Nephron progenitor cell (in vitro differentiated cells): ENCODE results near the gene B4GALNT4.
A peak's percentile ranks its signal among the peaks of the same experiment; 100 is the strongest.
"Not testable (repeated sequence)": the region's sequence is repeated elsewhere in the genome, so short reads cannot be mapped to it uniquely, and the experiment has no call there.

Experiments used
- DNase-seq: peaks from one replicate; pipeline ENCODE4 v3.0.0; 2021
- H3K27ac Mint-ChIP-seq: 2 replicates; pipeline ENCODE4 v1.8.0; 2021; ENCODE audit warnings: mild to moderate bottlenecking, moderate library complexity, mixed read lengths
- H3K27me3 Mint-ChIP-seq: 2 replicates; pipeline ENCODE4 v1.8.0; 2021; ENCODE audit warnings: mild to moderate bottlenecking, low read depth, mixed read lengths; ENCODE audit not compliant: poor library complexity
- H3K36me3 Mint-ChIP-seq: 2 replicates; pipeline ENCODE4 v1.8.0; 2021; ENCODE audit warnings: low read depth, mixed read lengths
- H3K4me1 Mint-ChIP-seq: 2 replicates; pipeline ENCODE4 v1.8.0; 2021; ENCODE audit warnings: mixed read lengths
- H3K4me3 Mint-ChIP-seq: 2 replicates; pipeline ENCODE4 v1.8.0; 2021; ENCODE audit warnings: mild to moderate bottlenecking, moderate library complexity, mixed read lengths
- H3K9me3 Mint-ChIP-seq: 2 replicates; pipeline ENCODE4 v1.8.0; 2021; ENCODE audit warnings: mild to moderate bottlenecking, moderate library complexity, mixed read lengths
- TF ChIP-seq, protein P1 (sequence below): fragments of 200-600 bp; sonication (generic); IDR thresholded peaks from 2 replicates; pipeline ENCODE4 v1.5.0; 2021; ENCODE audit warnings: antibody characterized with exemption

B4GALNT4 gene

DNA sequence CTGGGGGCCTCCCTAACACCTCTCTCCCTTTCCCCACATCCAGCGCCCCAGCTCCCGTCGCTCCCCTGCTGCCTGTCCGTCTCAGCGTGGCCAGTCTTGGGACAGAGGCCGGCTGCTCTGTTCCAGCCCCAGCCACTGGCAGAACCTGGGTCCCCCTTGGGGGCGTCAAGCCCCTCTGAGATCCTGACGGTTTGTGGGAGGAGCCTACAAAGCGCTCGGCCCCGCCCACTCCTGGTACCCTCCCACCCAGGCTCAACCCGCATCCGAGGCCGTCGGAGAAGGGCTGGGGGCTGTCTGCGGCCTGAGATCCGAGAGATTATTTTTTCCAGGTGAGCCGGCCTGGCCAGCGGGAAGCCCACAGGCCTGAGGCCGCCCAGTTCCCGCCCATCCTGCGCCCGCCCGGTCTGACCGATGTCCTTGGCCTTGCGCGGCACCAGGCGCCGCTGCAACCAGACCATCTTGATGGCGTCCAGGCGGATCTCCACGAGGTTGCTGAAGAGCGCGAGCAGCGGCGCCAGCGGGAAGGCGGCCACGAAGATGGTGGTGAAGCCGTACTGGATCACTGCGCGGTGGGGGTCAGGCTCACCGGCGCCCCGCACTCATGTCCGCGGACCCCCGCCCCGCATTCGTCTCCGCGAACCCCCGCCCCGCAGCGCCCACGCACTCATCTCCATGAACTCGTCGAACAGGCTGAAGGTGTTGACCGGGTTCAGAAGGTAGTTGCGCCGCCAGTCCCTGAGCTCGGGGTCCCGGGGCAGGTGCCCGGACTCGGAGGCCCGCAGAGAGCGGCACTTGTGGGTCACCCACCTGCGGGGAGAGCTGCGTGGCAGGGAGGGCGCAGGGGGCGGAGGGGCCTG lies 51.0 kb downstream of the B4GALNT4 start:
- DNase-seq, result peak; percentile 6
- H3K9me3 Mint-ChIP-seq, result peaks cover 10% of the 10 kb centered on the region
- no peak overlapping the region for H3K4me3 Mint-ChIP-seq
- TF ChIP-seq, protein P1, sequence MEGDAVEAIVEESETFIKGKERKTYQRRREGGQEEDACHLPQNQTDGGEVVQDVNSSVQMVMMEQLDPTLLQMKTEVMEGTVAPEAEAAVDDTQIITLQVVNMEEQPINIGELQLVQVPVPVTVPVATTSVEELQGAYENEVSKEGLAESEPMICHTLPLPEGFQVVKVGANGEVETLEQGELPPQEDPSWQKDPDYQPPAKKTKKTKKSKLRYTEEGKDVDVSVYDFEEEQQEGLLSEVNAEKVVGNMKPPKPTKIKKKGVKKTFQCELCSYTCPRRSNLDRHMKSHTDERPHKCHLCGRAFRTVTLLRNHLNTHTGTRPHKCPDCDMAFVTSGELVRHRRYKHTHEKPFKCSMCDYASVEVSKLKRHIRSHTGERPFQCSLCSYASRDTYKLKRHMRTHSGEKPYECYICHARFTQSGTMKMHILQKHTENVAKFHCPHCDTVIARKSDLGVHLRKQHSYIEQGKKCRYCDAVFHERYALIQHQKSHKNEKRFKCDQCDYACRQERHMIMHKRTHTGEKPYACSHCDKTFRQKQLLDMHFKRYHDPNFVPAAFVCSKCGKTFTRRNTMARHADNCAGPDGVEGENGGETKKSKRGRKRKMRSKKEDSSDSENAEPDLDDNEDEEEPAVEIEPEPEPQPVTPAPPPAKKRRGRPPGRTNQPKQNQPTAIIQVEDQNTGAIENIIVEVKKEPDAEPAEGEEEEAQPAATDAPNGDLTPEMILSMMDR, result no peak
- no peak overlapping the region for H3K27ac Mint-ChIP-seq
- no peaks in the 10 kb centered on the region for H3K36me3 Mint-ChIP-seq
- peaks cover 62% of the 10 kb centered on the region for H3K27me3 Mint-ChIP-seq
- H3K4me1 Mint-ChIP-seq, result peaks cover 10% of the 10 kb centered on the region

DNA sequence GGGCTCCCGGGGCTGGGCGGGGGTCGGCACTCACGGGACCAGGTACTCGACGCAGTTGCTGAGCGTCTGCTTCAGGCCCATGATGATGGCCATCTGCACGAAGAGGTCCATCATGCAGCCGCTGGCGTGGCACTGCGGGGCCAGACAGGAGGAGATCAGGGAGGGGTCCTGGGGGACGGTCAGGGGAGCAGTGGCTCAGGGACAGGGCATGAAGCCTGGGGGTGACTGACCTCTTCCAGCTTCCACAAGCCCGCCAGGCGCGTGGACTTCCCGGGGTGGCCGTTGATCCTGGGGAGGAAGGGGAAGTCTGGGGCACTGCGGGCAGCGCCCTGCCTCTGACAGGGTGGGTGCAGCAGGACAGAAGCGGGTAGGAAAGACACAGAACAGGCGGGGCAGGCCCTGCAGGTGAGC lies 51.6 kb downstream of the B4GALNT4 start:
- Mint-ChIP-seq H3K4me1 (peaks cover 10% of the 10 kb centered on the region), H3K36me3 (no peaks in the 10 kb centered on the region), H3K4me3 (no peak overlapping the region), H3K27ac (no peak overlapping the region), H3K27me3 (peaks cover 61% of the 10 kb centered on the region), H3K9me3 (peaks cover 12% of the 10 kb centered on the region)
- TF ChIP-seq, protein P1, result no peak
- no peak for DNase-seq

DNA sequence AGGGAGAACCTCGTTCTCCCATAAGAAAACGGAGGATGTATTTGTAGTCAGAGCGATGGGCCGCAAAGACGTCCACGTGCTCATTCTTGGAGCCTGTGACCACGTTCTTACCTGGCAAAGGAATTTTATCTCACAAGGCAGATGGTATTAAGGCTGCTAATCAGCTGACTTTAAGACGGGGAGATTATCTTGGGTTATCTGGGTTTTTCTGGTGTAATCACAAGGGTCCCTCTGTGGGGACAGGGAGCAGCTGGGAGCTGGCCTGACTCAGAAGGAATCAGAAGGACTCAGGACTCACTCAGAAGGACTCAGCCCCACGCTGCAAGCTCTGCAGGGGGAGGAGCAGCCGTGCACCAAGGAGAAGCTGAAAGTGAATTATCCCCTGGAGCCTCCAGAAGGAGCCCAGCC lies 53.0 kb downstream of the B4GALNT4 start:
- TF ChIP-seq, protein P1, result no peak
- no peak for DNase-seq
- Mint-ChIP-seq H3K4me1 (peaks cover 4% of the 10 kb centered on the region), H3K9me3 (peaks cover 12% of the 10 kb centered on the region), H3K27me3 (peaks cover 61% of the 10 kb centered on the region), H3K36me3 (no peaks in the 10 kb centered on the region), H3K27ac (no peak overlapping the region), H3K4me3 (no peak overlapping the region)

DNA sequence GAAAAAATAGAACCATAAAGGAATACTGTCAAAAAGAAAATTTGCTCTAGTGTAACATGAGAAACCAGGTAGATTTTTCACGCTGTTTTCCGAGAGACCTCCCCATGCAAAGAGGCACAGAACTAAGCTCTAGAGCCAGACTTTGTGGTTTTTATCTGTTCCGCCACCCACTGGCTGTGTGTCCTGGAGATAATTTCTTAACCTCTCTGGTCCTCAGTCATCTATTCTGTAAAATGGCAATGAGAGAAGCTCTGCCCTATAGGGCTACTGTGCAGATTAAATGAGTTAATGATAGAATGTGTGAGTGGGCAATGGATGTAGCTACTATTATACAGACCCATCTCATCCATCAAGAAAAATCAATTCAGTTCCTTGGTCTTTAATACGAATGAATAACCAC lies 54.9 kb downstream of the B4GALNT4 start:
- Mint-ChIP-seq H3K27me3 (peaks cover 46% of the 10 kb centered on the region), H3K27ac (no peak overlapping the region), H3K4me1 (peaks cover 3% of the 10 kb centered on the region), H3K4me3 (no peak overlapping the region), H3K36me3 (no peaks in the 10 kb centered on the region), H3K9me3 (peaks cover 12% of the 10 kb centered on the region)
- TF ChIP-seq, protein P1, result no peak
- DNase-seq, result no peak

DNA sequence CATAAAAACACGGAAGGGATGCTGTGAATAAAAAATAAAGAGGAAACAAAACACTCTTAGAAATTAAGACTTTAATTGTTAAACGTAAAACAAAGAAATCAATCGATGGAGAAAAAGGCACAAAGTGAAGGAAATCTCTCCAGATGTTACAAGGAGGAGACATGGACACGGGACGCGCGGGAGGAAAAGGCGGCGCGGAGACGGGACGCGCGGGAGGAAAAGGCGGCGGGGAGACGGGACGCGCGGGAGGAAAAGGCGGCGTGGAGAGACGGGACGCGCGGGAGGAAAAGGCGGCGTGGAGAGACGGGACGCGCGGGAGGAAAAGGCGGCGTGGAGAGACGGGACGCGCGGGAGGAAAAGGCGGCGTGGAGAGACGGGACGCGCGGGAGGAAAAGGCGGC lies 55.5 kb downstream of the B4GALNT4 start:
- H3K27me3 Mint-ChIP-seq, result peaks cover 43% of the 10 kb centered on the region
- H3K9me3 Mint-ChIP-seq, result peaks cover 12% of the 10 kb centered on the region
- H3K27ac Mint-ChIP-seq, result not testable (repeated sequence)

DNA sequence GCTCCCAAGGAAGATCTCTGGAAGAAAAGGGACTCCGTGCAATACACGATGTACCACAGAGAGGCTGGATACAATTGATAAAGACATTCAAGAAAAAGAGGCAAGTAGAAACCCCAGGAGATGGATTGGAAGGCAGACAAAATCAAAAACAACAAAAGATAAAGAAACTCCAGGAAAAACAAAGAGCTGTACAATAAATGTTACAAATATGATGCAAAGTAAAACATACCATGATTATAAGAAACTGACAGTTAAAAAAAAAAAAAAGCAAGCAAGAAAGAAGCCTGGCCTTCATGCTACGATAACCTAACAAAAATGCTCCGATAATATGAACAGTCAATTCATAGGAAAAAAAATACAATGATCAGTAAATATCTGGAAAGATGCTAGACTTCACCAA lies 56.0 kb downstream of the B4GALNT4 start:
- DNase-seq, result no peak
- no peak overlapping the region for H3K4me3 Mint-ChIP-seq
- peaks cover 3% of the 10 kb centered on the region for H3K4me1 Mint-ChIP-seq
- peaks cover 12% of the 10 kb centered on the region for H3K9me3 Mint-ChIP-seq
- TF ChIP-seq, protein P1, result no peak
- no peaks in the 10 kb centered on the region for H3K36me3 Mint-ChIP-seq
- H3K27me3 Mint-ChIP-seq, result peaks cover 43% of the 10 kb centered on the region
- no peak overlapping the region for H3K27ac Mint-ChIP-seq

More for the DNA sequence above, 55.5 kb downstream of the B4GALNT4 start:
- not testable (repeated sequence) for H3K36me3 Mint-ChIP-seq, DNase-seq, H3K4me1 Mint-ChIP-seq, H3K4me3 Mint-ChIP-seq
